Epithelial cell of alveolus of lung (primary cell): Measurements from ENCODE around the gene ACOT4. TPM values are rescaled to one million over a fixed set of nuclear protein-coding genes. Genes with fewer than 3 reads are reported as not detected.

Source experiments
- total RNA-seq: library from RNA; depleted of rRNA; stranded (reverse); fragments of >200 nt; gene quantifications from 2 replicates; pipeline ENCODE4 v1.2.1, GENCODE V29; 2015

ACOT4 gene, protein sequence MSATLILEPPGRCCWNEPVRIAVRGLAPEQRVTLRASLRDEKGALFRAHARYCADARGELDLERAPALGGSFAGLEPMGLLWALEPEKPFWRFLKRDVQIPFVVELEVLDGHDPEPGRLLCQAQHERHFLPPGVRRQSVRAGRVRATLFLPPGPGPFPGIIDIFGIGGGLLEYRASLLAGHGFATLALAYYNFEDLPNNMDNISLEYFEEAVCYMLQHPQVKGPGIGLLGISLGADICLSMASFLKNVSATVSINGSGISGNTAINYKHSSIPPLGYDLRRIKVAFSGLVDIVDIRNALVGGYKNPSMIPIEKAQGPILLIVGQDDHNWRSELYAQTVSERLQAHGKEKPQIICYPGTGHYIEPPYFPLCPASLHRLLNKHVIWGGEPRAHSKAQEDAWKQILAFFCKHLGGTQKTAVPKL
- total RNA-seq: 0.88 and 1.7 TPM in 2 replicates

DNA sequence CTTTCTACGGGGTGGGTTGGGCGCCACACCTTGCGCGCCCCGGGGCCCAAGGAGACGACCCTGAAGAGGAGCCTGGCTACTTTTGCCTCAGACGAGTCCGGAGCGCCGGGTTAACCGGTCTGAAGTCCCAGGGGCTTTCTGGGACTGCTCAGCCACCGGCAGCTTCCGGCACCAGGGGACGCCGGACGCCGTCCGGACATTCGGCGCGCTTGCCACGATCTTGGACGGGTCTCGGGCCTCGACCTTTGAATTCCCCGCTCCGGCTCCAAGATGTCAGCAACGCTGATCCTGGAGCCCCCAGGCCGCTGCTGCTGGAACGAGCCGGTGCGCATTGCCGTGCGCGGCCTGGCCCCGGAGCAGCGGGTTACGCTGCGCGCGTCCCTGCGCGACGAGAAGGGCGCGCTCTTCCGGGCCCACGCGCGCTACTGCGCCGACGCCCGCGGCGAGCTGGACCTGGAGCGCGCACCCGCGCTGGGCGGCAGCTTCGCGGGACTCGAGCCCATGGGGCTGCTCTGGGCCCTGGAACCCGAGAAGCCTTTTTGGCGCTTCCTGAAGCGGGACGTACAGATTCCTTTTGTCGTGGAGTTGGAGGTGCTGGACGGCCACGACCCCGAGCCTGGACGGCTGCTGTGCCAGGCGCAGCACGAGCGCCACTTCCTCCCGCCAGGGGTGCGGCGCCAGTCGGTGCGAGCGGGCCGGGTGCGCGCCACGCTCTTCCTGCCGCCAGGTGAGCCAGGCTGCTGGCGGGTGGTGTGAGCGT, at the start of gene ACOT4:
Gene ACOT4 (plus strand): TSS at position 184 of the 760 bp plus-strand sequence. CDS start 87 bp downstream, at position 271.

DNA sequence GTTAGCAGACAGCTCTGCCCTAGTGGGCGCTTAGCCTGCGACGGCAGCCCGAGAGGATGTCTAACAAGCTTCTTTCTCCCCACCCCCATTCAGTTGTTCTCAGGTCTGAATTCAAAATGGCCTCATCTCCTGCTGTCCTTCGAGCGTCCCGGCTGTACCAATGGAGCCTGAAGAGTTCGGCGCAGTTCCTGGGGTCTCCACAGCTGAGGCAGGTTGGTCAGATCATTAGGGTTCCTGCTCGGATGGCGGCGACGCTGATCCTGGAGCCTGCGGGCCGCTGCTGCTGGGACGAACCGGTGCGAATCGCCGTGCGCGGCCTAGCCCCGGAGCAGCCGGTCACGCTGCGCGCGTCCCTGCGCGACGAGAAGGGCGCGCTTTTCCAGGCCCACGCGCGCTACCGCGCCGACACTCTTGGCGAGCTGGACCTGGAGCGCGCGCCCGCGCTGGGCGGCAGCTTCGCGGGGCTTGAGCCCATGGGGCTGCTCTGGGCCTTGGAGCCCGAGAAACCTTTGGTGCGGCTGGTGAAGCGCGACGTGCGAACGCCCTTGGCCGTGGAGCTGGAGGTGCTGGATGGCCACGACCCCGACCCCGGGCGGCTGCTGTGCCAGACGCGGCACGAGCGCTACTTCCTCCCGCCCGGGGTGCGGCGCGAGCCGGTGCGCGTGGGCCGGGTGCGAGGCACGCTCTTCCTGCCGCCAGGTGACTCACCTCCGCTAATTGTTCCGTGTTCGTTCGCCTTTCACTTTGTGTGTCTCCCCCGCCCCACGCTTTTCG, 22.3 kb upstream of the ACOT4 start, which contains the start of gene ACOT2:
Gene ACOT2 (plus strand): TSS at position 29 of the 774 bp plus-strand sequence. CDS start 28 bp downstream, at position 57.

DNA sequence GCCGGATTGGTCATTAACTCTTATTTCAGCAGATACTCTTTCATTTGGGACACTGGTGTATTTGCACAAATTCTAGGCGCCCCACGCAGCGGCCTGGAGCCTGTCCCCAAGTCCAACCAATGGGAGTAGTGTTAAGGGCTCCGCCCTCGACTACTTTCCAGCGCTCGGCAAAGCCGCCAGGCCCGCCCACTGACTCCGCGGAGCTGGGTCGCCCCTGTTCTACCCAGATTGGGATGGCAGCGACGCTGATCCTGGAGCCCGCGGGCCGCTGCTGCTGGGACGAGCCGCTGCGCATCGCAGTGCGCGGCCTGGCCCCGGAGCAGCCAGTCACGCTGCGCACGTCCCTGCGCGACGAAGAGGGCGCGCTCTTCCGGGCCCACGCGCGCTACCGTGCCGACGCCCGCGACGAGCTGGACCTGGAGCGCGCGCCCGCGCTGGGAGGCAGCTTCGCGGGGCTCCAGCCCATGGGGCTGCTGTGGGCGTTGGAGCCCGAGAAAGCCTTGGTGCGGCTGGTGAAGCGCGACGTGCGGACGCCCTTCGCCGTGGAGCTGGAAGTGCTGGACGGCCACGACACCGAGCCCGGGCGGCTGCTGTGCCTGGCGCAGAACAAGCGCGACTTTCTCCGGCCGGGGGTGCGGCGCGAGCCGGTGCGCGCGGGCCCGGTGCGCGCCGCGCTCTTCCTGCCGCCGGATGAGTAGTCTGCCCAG, 20.8 kb downstream of the ACOT4 start, which contains the start of gene ACOT6:
Gene ACOT6 (plus strand): TSS at position 179 of the 707 bp plus-strand sequence. CDS start 55 bp downstream, at position 234.

DNA sequence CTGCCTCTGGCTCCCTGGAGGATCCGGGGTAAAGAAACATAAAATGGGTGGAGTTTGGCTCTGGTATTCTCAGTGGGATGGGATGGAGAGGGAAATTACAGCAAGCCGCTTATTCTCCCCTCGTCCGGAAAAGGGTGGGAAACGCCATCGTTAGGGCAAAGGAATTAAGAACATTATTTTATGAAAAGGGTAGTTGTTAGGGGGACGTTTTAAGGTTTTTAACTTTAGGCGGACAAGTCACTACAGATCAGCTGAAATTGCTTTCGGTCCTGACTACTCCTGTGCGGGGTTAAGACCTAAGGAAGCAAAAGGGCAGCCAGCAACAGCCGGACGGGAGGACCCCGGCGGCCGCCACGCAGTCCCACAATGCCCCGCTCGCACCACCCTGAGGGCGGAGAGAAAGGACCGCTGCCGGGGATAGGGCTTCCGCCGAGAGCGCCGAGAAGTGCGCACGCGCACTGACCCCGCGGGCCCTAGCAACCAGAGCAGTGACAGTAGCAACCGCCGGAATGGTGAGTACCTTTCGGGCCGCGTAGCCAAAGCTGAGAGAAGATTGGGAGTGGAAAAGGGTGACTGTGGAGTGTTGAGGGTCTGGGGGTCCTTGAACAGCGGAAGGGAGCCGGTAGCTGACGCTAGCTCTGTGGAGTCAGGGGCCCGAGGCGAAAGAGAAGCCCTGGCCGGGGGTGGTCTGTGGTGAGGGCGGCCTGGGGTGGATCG, 53.0 kb downstream of the ACOT4 start, which contains the start of gene DNAL1:
Gene DNAL1 (plus strand): TSS at position 456 of the 717 bp plus-strand sequence. CDS start 54 bp downstream, at position 510.

Other genes with a start within 250 kb of the ACOT4 start
- 40.7 and 52.7 TPM in 2 replicates for gene NUMB, start 133.3 kb upstream of the ACOT4 start, total RNA-seq
- 13.7 and 23.8 TPM in 2 replicates for gene RIOX1, start 100.9 kb upstream of the ACOT4 start, total RNA-seq
- 2.4 and 8.4 TPM in 2 replicates for gene ACOT1, start 54.7 kb upstream of the ACOT4 start, total RNA-seq
- gene HEATR4, start 32.9 kb upstream of the ACOT4 start, total RNA-seq: not detected in 2 replicates
- gene ACOT2, start 22.7 kb upstream of the ACOT4 start, total RNA-seq: 23.2 and 48.6 TPM in 2 replicates
- gene ACOT6, start 20.6 kb downstream of the ACOT4 start, total RNA-seq: not detected in 2 replicates
- 8.3 and 11.1 TPM in 2 replicates for gene DNAL1, start 53.1 kb downstream of the ACOT4 start, total RNA-seq
- gene PNMA1, start 122.5 kb downstream of the ACOT4 start, total RNA-seq: 11.2 and 23.0 TPM in 2 replicates